Suprapubic skin (tissue), 4 donors: ENCODE measurements around the gene FOXE3.

Source experiments
- POLR2A ChIP-seq, 2 donors: fragments of 450-650 bp; IDR thresholded peaks; one replicate each; pipeline ENCODE4 v1.6.1; 2017; ENCODE audit warnings: antibody characterized with exemption in 2 of 2, mild to moderate bottlenecking in 2 of 2, moderate library complexity in 2 of 2
- POLR2AphosphoS5 ChIP-seq, 3 donors: sonication (generic); formaldehyde crosslinking; IDR thresholded peaks; one replicate each; pipeline ENCODE4 v1.6.1; 2017; ENCODE audit warnings: antibody characterized with exemption in 3 of 3

DNA sequence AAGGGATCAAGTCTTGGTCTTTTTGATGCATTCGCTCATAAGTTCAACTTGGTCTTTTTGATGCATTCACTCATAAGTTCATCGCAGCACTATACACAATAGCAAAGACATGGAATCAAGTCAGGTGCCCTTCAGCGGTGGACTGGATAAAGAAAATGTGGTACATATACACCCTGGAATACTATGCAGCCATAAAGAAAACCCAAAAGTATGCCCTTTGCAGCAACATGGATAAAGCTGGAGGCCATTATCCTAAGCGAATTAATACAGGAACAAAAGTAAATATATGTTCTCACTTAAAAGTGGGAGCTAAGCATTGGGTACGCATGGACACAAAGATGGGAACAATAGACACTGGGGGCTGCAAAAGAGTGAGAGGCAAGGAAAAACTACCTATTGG is 29.8 kb upstream of the FOXE3 start:
- TF ChIP-seq POLR2AphosphoS5 (IDR thresholded peaks at IDR 0.05) (no peak), POLR2A (IDR thresholded peaks at IDR 0.05) (no peak)
